GM19452 (cell line): Measurements from ENCODE around the gene RBMS1.
A peak's percentile ranks its signal among the peaks of the same experiment; 100 is the strongest.
"Not testable (repeated sequence)": the region's sequence is repeated elsewhere in the genome, so short reads cannot be mapped to it uniquely, and the experiment has no call there.

Experiments used
- ATAC-seq: cut with Tn5 transposase; IDR thresholded peaks from one replicate; pipeline ENCODE4 v1.9.1; 2021; ENCODE audit not compliant: unreplicated experiment

Gene RBMS1

DNA sequence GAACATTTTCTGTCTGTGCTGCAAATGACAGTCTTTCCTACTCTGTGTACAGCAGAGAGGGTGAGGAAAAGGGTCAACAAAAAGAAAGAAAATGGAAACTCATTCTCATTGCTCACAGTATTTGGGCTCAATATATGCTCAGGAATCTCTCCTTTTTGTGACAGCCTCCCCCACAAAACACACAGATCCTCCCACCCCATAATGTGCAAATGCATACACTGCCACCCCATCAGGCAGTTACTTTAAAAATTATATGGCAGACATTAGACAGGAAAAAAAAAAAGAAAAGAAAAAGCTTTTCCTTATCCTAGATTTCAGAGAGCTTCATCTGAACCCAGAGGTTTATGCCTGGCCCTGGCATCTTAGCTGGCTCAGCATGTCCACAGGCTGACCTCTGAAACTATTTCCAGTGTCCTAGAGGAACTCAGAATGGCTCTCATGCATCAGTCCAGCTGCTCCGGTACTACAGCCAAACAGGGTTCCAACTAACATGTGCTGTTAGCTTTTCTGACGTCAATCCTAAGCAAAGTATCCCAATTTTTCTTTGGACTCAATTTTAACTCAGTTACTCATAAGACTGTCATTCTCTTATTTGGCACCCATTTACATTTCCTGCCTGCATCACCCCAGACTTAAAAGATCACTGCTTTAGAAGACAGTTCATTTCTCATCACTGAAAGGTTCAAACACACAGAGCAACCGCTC is 105.9 kb downstream of the RBMS1 start:
- no peak for ATAC-seq

DNA sequence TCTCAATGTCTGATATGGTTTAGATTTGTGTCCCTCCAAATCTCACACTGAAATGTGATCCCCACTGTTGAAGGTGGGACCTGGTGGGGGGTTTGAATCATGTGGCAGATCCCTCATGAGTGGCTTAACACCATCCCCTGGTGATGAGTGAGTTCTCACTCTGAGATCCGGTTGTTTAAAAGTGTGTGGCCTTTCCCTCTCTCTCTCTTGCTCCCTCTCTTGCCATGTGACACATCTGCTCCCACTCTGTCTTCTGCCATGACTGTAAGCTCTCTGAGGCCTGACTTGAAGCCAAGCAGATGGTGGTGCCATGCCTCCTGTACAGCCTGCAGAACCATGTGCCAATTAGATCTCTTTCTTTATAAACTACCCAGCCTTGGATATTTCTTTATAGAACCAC is 108.8 kb downstream of the RBMS1 start:
- no peak for ATAC-seq

DNA sequence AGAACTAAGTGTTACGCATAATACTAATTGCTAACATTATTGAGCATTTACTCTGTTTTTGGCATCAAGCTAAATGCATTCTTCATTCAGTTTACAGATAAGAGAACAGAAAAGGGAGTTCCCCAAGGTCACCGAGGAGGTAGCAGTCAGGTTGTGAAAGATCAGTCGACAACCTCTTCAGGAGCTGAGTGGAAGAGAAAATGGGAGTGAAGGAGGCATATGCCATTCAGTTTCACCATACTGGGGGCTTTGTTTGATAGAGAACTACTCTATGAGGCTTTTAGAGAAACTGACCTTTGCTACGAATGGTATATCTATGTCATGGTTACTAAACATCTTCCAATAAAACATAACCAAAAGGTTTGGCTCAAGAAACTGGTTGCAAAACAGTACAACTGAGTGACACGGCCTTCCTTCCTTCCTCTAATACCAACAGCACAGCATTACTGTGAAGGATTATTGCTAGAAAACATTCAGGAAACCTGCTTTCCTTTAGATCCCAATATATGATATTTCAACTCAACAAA is 112.1 kb downstream of the RBMS1 start:
- ATAC-seq = no peak

DNA sequence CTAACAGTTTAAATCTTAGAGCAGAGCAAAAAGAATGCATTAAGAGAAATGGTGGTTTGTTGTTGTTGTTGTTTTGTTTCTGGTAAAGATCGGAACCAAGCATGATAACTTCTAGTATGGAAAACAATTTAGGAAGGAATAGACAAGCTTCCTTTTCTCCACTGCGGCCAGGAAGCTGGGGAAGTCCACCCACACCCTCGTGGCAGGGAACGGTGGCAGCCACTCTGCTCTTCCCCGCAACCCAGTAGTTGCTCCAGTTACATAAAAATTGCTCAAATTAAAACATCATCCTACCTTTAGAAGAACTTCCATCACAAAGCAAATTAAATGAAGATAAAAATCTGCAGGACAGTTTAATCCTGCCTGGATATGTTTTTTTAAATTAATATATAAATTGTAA is 113.0 kb downstream of the RBMS1 start:
- no peak for ATAC-seq

DNA sequence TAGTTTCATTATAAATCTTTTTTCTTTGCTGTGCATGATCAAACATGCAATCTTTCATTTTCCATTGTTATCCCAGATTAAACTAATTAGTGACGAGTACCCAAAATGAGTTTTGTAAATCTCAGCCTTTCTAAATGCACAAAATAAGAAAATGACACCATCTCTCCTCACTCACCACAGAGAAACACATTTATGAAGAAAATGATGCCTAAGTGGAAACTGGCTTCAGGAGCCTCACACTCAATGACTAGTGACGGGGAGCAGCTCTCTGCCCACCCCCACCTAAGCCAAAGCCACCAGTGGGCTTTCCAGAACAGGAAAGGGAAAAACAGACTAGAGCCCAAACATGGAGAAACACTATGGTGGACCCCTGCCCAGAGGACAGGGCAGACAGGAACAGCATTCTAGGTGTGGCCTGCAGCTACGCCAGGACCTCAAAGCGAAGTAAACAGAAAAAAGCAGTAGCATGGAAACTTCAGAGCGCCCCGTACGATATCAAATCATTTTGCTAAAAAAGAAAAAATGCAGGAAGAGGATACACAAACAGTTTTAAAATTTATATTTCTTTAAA is 113.5 kb downstream of the RBMS1 start:
- no peak for ATAC-seq

DNA sequence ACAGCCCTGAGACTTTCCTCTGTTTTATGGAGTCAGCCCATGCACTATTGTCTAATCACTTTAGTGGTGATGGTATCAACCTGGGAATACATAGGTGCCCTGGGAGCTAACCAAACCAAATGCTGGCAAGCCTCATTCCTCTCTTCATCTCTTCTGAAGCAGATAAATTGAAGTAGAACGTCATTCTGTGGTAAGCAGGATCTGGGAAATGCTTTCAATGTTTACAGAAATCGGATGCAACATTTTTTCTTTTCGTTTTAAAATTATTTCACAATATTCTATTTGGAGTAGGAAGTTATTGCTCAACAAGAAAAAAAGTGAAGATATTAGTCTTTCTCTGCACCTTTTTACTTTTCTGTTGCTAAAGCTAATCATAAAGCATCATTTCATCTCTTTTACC is 114.2 kb downstream of the RBMS1 start:
- no peak for ATAC-seq

DNA sequence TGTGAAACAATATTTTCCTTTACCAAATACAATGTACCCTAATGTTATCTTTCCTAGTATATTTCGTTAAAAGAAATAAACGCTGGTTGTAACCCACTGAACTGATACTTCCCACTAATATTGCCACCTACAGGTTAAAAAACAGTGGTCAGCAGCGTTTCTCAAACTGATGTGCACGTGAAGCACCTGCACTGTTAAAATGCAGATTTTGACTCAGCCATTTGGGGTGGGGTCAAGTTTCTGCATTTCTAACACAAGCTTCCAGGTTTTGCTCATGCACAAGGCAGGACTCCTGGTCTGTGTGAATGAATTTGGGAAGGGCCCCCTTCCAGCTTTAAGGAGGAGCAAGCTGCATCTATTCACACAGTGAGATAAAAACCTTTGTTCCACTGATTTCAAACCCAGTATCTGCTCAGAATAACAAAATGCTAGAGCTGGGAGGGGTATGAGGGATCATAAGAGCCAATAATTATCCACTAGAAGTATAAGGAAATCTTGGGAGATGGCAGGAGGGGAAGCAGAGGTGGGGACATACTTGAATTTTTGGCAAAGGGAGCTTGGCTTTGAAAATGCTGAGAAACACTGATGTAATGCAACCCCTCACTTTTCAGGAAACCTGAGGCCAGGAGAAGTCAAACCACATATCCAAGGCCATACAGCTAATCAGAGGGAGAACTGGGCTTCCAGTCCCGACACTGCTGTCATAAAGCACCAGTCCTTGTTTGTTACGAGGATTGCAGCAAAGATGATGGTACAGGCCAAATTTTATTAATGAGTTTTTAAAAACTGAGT is 116.2 kb downstream of the RBMS1 start:
- ATAC-seq = no peak

DNA sequence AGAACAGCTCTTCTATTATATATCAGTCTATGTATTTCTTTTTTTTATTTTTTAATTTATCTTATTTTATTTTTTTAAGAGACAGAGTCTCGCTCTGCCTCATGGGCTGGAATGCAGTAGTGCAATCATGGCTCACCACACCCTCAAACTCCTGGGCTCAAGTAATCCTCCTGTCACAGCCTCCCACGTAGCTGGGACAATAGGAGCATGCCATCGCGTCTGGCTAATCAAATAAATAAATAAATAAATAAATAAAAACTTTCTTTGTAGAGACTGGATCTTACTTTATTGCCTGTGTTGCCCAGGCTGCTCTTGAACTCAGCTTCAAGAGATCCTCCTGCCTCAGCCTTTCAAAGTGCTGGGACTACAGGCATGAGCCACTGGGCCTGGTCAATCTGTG is 117.0 kb downstream of the RBMS1 start:
- ATAC-seq = no peak

DNA sequence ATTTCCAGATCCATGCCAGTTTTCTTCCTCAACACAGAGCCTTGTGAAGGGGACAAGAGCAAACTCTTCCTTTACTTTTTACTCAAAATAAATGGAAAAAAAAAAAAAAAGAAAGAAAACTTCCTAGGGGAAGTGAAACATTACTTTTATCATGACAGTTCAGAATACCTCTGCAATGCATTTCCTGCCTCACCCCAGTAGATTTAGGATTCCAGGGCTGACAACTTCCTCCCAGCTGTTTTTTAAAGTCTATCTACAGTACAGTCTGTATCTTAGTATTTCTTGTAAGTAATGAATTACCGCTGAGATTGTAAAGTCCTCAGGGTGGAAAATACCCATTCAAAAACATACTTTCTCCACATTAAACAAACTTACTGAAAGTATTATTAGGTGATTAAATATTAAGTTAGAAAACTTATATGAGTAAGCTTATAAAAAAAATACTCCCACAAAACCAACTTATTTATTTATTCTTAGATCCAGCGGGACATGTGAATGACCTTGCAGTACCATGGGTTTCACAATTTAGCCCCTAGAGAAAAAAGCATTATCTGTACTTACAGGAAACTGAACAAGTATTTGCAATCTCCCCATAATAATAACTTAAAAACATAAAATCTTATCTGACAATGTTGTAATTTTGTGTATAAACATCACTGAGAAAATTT is 117.7 kb downstream of the RBMS1 start:
- ATAC-seq = no peak

DNA sequence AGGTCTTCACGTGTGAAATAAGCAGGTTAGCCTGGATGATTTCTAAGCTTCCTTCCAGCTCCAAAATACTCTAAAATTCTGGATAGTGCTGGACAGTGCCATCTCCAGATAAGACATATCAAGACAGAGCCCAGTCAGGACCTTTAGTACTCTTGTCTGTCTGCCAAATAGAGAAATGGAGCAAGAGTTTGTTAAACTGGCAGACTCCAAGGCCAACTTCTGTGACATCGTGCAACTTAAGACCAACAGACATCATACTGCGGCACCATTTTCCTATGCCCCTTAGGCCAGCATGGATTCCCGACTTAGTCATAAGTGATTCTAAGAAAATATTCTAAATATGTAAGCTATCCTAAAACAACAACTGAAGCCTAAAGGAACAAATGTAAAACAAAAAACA is 118.6 kb downstream of the RBMS1 start:
- no peak for ATAC-seq

DNA sequence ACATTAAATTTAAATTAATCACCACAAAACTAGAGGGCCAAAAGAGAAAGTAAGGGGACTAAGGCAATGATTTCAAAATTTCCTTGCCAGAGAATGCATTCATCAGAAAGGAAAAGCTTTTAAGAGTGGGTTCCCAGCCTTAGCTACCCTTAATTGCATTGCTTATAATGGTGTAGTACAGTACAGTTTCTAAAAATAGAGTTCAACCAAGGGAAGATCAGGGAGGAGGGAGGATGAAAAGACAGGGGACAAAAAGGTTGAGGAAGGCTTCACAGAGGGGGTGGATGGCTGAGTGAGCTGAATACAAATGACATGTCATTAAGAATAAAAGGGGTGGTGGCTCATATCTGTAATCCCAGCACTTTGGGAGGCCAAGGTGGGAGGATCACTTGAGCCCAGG is 119.9 kb downstream of the RBMS1 start:
- no peak for ATAC-seq

DNA sequence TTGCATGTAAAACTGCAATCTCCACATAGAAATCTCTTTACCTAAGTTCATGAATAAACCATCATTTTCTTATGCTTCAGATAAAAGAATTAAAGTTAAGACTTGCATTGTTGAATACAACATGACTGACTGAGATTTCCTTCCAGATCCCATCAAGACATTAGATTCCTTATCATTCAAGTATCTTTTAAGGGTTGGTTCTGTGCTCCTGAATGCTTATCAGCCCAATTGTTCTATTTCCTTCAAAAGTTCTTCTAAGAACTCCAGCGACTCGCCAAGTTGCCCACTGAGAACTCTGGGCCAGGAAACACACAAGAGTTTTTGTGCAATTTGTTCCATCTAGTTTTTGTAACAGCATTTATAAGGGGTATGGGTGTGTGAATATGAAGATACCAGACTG is 120.3 kb downstream of the RBMS1 start:
- no peak for ATAC-seq

DNA sequence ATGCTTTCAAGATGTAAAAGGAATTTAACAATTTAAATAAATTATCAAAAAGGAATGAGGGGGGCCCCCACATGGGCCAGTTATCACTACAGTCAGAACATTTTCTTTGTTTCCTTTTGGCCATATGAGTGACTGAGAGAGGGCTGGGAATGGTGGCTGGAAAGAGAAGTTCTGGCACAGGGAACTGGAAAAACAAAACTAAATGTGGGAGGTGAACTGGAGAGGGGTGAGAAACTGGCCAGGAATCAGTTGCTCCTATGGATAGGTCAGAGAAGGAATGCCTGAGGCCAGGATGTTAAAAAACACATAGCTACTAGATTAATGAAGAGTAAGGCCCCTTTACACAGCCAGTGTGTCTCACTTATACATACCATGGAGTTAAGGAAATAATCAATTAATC is 121.0 kb downstream of the RBMS1 start:
- no peak for ATAC-seq

DNA sequence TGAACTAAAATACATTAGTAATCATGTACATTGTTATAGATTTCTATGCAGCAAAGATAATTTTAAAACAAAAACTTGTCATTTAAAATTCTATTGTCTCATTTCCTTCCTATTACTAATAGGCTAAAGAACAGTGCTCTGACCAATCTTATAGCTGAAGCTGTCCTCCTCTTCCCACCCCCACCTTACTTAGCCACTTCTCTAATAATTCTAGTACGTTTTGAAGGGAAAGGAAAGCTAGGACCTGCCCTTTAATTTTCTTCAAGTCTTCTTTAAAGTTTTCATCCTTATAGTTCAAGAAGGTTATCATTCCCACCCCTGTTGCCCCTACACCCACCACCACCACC is 121.6 kb downstream of the RBMS1 start:
- no peak for ATAC-seq

DNA sequence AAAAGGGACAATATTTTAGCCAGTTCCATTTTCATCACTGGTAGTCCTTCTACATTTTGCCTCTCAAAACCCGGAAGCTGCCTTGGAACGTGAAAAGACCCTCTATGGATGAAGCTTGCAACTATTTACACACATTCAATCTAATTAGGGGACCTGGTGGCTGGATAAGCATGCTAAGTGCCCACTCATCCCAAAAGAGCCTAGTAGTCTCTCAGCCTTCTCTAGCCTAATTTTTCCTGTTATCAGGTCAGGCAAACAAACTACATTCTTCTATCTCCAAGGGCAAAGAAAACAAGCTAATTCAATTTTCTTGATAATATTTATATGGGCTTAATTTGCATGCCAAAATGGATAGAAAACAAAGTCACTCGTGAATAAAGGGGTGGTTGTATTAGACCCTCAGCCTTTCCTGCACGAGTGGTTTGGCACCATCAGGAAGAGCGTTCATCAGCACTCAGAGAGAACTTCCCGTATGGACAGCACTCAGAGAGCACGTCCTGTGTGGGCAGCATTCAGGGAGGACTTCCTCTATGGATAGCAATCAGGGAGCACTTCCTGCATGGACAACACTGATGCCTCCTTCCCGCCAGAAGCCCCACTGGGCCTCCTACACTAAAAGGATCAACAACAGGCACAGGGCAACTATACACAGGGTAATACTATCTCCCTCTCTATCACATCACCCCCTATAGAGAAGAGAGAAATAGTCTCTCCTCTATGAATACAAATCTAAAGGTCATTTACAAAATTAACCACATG is 122.2 kb downstream of the RBMS1 start:
- ATAC-seq = no peak

DNA sequence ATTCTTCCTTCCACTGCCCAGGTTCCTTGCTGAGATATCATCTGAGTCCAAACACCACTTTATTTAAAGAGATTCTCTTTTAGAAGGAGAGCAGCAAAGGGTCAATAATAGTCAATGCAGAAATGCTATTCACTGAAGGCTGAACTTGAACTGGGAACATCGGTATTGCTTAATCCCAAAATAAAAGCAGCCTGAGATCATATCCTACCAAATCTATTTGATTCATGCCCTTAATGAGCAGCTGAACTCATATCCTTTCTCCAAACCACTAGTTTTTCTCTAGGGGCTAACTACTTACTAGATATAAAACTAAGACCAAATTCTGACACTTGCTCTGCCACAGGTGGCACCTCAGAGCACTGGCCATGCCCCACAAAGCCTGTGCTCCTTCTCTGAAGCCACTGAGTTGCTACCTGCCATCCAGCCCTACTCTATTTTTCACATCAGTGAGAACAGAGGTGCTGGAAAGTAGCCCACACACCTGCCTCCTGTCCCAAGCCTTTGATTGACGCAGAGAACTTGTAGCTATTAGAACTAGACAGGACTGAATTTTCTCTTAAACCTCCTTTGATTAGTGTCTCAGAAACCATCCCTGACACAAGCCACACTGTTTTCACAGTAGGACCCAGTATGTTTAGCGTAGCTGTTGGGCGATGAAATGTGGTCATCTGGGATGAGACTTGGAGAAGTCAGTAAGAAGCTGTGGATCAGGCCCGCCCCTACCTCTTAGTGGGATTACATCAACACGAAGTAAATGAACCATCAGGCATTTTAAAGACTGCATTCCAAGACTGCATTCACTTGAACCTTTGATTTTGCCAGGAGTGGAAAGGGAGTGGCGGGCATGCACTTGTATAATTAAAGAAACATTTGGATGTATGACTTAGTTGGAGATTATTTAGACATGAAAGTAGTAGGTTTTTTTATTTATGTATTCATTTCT is 124.3 kb downstream of the RBMS1 start:
- no peak for ATAC-seq

DNA sequence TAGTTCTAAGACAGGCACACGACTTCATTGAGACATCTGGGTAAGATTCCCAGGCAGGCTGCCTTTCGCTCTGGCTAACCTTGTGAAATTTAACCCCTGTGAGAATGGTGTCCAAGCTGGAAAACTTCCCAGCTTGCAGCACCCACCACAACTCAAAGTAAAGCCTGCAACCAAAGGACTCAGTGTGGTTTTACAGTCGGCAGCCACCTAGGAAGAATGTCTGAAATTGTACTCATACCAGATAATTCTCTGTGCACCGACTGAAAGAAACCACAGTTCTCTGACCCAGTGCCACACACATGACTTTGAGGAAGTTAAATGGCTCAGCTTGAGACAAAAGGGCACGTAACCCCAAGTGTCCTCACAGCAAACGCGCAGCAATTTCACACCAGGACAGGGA is 125.7 kb downstream of the RBMS1 start:
- peak; percentile 78 for ATAC-seq

DNA sequence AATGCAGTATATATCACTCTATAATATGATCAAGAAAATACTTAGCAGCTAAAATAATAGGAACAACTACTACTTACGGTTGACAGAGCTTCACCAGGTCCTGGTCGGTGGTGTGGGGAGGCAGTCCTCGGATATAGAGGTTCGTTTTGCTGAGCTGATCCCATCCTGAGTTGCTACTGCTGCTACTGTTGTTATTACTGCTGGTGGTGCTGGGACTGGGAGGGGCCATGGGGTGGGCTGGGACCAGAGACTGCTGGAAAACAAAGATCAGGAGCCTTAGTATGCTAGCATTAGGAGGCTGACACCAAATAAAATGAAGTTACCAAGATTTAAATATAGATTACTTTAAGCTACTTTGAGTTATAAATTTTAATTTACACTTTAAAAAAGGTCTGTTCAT is 126.5 kb downstream of the RBMS1 start:
- ATAC-seq = not testable (repeated sequence)

DNA sequence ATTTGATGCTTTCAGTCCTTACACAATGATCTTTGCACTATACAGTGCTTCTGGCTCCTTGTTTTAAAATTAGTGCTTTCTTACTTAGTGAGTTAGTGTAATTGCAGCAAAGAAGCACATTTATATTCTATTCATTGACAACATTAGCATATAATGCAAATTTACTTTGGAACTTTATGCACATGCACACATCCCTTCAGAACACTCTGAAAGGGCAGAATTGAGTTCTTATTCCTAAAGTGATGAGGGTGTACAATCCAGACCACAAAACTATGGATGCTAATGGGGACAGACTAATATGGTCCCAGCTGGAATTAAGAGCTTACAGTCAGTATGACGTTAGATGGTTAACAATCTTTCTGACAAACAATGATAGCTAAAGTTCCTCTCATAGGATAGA is 127.1 kb downstream of the RBMS1 start:
- ATAC-seq = no peak
